Pancreas (tissue), 10 donors: ENCODE measurements around the gene GJC3. TPM values are rescaled to one million over a fixed set of nuclear protein-coding genes. Genes with fewer than 3 reads are reported as not detected.
"Not testable (repeated sequence)": the region's sequence is repeated elsewhere in the genome, so short reads cannot be mapped to it uniquely, and the experiment has no call there.

Experiments
- ATAC-seq, 4 donors: fragments of 200-7000 bp; cut with Tn5 transposase; one replicate each; pipeline versions ENCODE4 v1.8.0 to v1.9.1; 2020; ENCODE audit warnings: mild to moderate bottlenecking in 4 of 4, moderate library complexity in 4 of 4
- DNase-seq, 6 donors: peaks; one replicate each; pipeline ENCODE4 v3.0.0-alpha.2; 2020
- FAIRE-seq: peaks from 2 replicates; lab custom pipeline; 2012; peaks lifted over from hg19 to GRCh38; lab: Jason Lieb, UNC
- H3K27ac ChIP-seq, 4 donors: fragments of 200-600 bp; sonication (generic); 1 replicate in 3 of 4; 2 replicates in 1 of 4; pipeline versions ENCODE4 v1.5.0 to v1.8.0; 2020
- H3K27me3 ChIP-seq, 4 donors: fragments of 200-600 bp; one replicate each; pipeline ENCODE4 v1.8.0; 2021
- H3K36me3 ChIP-seq, 3 donors: fragments of 200-600 bp; sonication (generic) in 1 of 3; one replicate each; pipeline versions ENCODE4 v1.5.0 to v1.8.0; 2020 to 2021
- H3K4me1 ChIP-seq, 3 donors: fragments of 200-600 bp; one replicate each; pipeline ENCODE4 v1.8.0; 2021
- H3K4me3 ChIP-seq, 4 donors: fragments of 200-600 bp; sonication (generic) in 2 of 4; one replicate each; pipeline versions ENCODE4 v1.5.0 to v1.8.0; 2020 to 2021
- H3K9me3 ChIP-seq, 4 donors: fragments of 200-600 bp; one replicate each; pipeline ENCODE4 v1.8.0; 2021
- WGBS, 2 donors: extraction: QIAGEN DNeasy Blood & Tissue Kit; methylation state at CpG; one replicate each; pipeline ENCODE4 v1.1.7; 2013; 5-methylcytosine and 5-hydroxymethylcytosine counted together
- intact Hi-C, 3 donors: fragments of 100-400 bp; cut with DNase I; formaldehyde crosslinking; loops; one replicate each; pipeline versions ENCODE4 v1.11.1 to v1.14.2; 2022
- polyA plus RNA-seq, 2 donors: library from polyadenylated mRNA; stranded (reverse); fragments of 200-250 nt; gene quantifications; one replicate each; pipeline ENCODE4 v1.2.3, GENCODE V29; 2013
- total RNA-seq, 6 donors: library from RNA; stranded (reverse); fragmentation: NEBNext Ultra II Directional in 4 of 6; extraction: Animal tissue kit (Norgen Biotek cat#: 25700) in 4 of 6; gene quantifications; one replicate each; pipeline versions ENCODE4 v1.2.1 to v1.2.4, GENCODE V29; 2021 to 2023
- TF ChIP-seq, protein P1 (sequence below), 4 donors: fragments of 200-600 bp; sonication (generic) in 3 of 4; IDR thresholded peaks; one replicate each; pipeline versions ENCODE4 v1.5.0 to v1.8.0; 2021; ENCODE audit warnings: antibody characterized with exemption in 4 of 4
- donor health status: healthy with polysubstance abuse.
- donor health status: DM: no; HTN: no; CAD: no; lungs with moderate emphysema.
- donor health status: DM: no; HTN: no; CAD: no.
- donor health status: control.
- donor health status: control.
- donor health status: Bipolar disorder and iron deficiency.
- donor health status: DM: yes; HTN: yes; CAD: no.
- donor health status: DM: no; HTN: no; CAD: no.
- donor health status: DM: no; HTN: no; CAD: no.
- donor health status: DM: yes; HTN: yes; CAD: no.

Gene GJC3
- total and polyA plus RNA-seq, 8 donors, result 0.37 to 8.7 (median 4.4) TPM

GRCh38 chr7:99953649-99954048 lies 24.2 kb upstream of the GJC3 start:
- intact Hi-C loops, result no loop called here
- FAIRE-seq (no peak), ATAC-seq (peak in 3 of 4 donors; percentile 24 to 75 (median 58)), DNase-seq (peak in 1 of 6 donors; percentile 45)
- no peaks in the 10 kb centered on the region for H3K4me1 ChIP-seq
- H3K36me3 ChIP-seq, result no peaks in the 10 kb centered on the region
- 83 to 85% methylated on average over 3 of the region's 3 CpGs for WGBS, 2 donors
- TF ChIP-seq, protein P1, sequence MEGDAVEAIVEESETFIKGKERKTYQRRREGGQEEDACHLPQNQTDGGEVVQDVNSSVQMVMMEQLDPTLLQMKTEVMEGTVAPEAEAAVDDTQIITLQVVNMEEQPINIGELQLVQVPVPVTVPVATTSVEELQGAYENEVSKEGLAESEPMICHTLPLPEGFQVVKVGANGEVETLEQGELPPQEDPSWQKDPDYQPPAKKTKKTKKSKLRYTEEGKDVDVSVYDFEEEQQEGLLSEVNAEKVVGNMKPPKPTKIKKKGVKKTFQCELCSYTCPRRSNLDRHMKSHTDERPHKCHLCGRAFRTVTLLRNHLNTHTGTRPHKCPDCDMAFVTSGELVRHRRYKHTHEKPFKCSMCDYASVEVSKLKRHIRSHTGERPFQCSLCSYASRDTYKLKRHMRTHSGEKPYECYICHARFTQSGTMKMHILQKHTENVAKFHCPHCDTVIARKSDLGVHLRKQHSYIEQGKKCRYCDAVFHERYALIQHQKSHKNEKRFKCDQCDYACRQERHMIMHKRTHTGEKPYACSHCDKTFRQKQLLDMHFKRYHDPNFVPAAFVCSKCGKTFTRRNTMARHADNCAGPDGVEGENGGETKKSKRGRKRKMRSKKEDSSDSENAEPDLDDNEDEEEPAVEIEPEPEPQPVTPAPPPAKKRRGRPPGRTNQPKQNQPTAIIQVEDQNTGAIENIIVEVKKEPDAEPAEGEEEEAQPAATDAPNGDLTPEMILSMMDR (IDR thresholded peaks at IDR 0.05), result no peak
- H3K4me3 ChIP-seq, result no peak overlapping the region
- no peaks in the 10 kb centered on the region for H3K9me3 ChIP-seq
- H3K27me3 ChIP-seq, result no peaks in the 10 kb centered on the region
- no peak overlapping the region for H3K27ac ChIP-seq

DNA sequence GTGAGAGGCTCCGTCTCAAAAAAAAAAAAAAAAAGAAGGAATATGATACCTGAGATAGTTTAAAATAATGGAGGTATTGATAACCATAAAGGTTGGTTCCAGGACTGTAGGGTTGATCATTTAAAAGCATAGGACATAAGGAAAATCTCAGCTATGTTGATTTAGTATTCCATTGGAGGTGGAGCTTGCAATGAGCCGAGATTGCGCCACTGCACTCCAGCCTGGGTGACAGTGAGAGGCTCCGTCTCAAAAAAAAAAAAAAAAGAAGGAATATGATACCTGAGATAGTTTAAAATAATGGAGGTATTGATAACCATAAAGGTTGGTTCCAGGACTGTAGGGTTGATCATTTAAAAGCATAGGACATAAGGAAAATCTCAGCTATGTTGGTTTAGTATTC lies 23.2 kb upstream of the GJC3 start:
- 72 to 79% methylated on average over 4 of the region's 4 CpGs for WGBS, 2 donors
- H3K9me3 ChIP-seq, DNase-seq, H3K36me3 ChIP-seq, H3K4me3 ChIP-seq, intact Hi-C loops, ATAC-seq, H3K27me3 ChIP-seq, H3K27ac ChIP-seq, H3K4me1 ChIP-seq: not testable (repeated sequence)
- peak; percentile 26 for FAIRE-seq

- DNase-seq, ATAC-seq, H3K4me3 ChIP-seq, H3K27ac ChIP-seq, intact Hi-C loops, H3K9me3 ChIP-seq, H3K36me3 ChIP-seq, FAIRE-seq, H3K27me3 ChIP-seq, H3K4me1 ChIP-seq: not testable (repeated sequence)
- 90 to 91% methylated on average over 6 of the region's 6 CpGs for whole genome bisulfite sequencing, 2 donors
Observed at GRCh38 chr7:99950819-99951218, 21.4 kb upstream of the GJC3 start.

DNA sequence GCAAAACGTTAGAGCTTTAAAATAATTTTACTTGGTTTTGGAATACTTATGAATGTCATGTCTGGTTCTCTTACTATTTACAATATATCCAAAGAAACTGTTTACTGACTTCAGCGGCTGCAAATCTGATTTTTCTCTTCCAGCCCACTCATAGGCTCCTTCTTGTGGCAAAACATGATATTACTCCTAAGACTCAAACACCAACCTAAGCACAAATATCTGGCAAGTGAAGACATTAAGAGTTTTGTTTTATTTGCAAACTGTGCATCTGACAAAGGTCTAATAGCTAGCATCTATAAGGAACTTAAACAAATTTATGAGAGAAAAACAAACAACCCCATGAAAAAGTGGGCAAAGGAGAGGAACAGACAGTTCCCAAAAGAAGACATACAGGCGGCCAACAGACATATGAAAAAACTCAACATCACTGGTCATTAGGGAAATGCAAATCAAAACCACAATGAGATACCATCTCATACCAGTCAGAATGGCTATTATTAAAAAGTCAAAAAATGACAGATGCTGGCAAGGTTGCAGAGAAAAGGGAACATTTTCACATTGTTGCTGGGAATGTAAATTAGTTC lies 20.3 kb upstream of the GJC3 start:
- DNase-seq (no peak), ATAC-seq (no peak), FAIRE-seq (no peak)
- H3K27ac ChIP-seq, result no peak overlapping the region
- intact Hi-C loops, result no loop called here
- H3K36me3 ChIP-seq, result no peaks in the 10 kb centered on the region
- TF ChIP-seq, protein P1 (IDR thresholded peaks at IDR 0.05), result peak in 1 of 4 donors; percentile 12
- H3K4me1 ChIP-seq, result no peaks in the 10 kb centered on the region
- no peaks in the 10 kb centered on the region for H3K9me3 ChIP-seq
- WGBS, 2 donors, result 43 to 48% methylated on average over 3 of the region's 3 CpGs
- no peak overlapping the region for H3K4me3 ChIP-seq
- no peaks in the 10 kb centered on the region for H3K27me3 ChIP-seq

DNA sequence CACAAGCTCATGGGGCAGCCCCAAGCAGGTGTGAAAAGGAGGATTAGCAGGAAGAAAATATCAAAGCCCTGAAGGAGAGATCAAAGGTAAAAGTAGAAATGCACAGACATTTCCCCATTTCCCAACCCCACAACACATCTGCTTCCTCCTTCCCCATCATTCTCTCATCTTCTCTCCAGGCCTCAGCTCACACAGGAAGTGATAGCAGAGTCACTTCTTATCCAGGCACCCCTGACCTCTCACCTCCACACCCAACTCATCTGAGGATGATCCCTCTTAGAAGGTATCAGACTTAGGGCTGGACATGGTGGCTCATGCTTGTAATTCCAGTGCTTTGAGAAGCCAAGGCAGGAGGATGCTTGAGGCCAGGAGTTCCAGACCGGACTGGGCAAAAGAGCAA lies 18.2 kb upstream of the GJC3 start:
- FAIRE-seq (no peak), DNase-seq (no peak), ATAC-seq (no peak)
- Histone ChIP-seq H3K27ac (no peak overlapping the region), H3K36me3 (no peaks in the 10 kb centered on the region), H3K9me3 (no peaks in the 10 kb centered on the region), H3K27me3 (no peaks in the 10 kb centered on the region), H3K4me1 (no peaks in the 10 kb centered on the region), H3K4me3 (no peak overlapping the region)
- intact Hi-C loops, result no loop called here
- 79 to 84% methylated on average over 1 of the region's 1 CpG for WGBS, 2 donors
- TF ChIP-seq, protein P1 (IDR thresholded peaks at IDR 0.05), result no peak

GRCh38 chr7:99944497-99945070 lies 15.2 kb upstream of the GJC3 start:
- TF ChIP-seq, protein P1 (IDR thresholded peaks at IDR 0.05), result no peak
- FAIRE-seq, result no peak
- WGBS, 2 donors, result 65 to 69% methylated on average over 4 of the region's 4 CpGs

More at GRCh38 chr7:99944497-99945070, 15.2 kb upstream of the GJC3 start:
- no peaks in the 10 kb centered on the region for H3K4me1 ChIP-seq
- intact Hi-C loops, result no loop called here
- no peak overlapping the region for H3K4me3 ChIP-seq
- H3K27me3 ChIP-seq, result no peaks in the 10 kb centered on the region
- no peak for DNase-seq
- ATAC-seq, result no peak
- no peak overlapping the region for H3K27ac ChIP-seq
- H3K9me3 ChIP-seq, result no peaks in the 10 kb centered on the region
- no peaks in the 10 kb centered on the region for H3K36me3 ChIP-seq
